Stimulated activated CD4-positive, alpha-beta T cell treated with anti-CD3 and anti-CD28 coated beads, TNF-alpha, amount 100 ng/mL, for 48 hours (primary cell): ENCODE data around the gene DHX16.

Experiments used
- DNase-seq, 3 donors: peaks; one replicate each; pipeline ENCODE4 v3.0.0-alpha.2; 2020; ENCODE audit warnings: low read depth in 3 of 3

DHX16 gene

DNA sequence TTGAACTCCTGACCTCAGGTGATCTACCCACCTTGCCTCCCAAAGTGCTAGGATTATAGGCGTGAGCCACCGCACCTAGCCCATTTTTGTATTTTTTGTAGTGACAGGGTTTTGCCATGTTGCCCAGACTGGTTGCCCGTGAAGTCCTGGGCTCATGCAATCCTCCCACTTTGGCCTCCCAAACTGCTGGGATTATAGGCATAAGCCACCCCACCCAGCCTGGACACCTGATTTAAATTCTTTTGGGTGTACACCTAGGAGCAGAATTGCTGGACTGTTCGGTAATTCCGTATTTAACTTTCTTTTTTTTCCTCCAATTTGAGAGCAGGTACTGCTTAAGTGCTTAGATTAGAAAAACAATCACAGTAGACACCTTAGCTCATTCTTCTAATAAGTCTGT lies 23.6 kb upstream of the DHX16 start:
- DNase-seq: no peak

DNA sequence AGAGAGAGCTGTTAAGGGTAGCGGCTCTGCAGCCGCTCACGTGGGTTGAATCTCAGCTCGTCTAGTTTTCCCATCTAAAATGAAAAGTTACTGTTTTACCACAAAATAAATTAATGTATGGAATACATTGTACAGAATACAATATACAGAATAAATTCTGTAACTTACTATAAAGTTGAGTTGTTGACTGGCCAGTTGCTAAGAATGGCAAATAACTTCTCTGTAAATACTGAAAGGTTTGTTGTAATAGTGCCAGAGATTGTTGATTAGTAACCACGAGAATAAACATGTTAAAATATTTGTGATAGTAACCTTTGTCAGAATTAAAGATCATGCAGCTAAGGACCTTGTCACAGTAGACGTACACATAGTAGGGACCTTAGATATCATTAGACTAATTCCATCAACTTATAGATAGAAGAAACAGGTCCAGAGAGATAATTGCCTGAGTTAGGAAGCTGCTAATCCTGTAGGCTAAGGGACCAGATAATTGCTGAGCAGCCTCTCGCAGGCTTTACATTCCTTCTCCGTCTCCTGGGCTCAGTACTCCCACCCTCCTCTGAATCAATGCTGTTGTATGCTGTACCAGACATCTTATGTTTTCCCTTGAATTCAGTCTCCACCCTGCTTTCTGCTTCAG lies 18.5 kb upstream of the DHX16 start:
- no peak for DNase-seq

DNA sequence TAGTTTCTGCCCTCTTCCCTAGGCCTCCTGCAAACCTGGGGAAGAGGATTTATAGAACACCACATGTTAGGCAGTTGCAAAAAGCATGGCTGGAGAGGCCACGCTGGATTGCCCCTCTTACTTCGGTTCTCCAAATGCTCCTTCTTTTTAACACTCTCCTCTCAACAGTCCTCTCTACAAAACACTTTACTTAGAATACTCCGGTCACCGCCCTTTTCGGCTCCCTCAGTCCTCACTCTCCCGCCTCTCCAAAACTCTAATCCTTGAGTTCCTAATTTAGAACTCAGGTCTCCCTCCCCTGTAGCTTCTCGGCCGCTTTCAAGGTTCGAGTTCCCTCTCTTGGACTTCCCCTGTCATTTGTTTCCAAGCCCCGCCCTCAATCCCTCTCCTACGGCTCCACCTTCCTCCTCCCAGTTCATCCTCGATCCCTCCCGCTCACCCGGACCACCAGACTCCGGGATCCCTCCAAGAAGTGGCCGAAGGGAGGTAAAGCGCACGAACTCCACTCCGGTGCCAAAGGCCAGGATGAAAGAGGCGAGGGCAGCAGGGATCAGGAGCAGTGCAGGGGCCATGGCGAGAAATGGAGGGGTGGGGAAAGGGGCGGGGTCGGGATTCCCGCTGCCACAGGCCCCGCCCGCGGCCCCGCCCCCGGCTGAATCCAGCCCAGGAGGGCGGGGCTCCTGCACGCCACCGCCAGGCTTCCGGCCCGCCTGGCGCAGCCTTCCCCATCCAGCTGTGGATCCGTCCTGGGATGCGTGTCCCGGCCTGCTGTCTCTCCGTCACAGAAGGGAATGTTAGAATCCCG lies 17.8 kb upstream of the DHX16 start, which contains the start of gene NRM:
Gene NRM, minus strand, starts transcription at position 582 of the 805 bp plus-strand sequence. Its CDS starts 10 bp downstream, at position 572.
- peak; percentile 52 to 90 (median 64) for DNase-seq

DNA sequence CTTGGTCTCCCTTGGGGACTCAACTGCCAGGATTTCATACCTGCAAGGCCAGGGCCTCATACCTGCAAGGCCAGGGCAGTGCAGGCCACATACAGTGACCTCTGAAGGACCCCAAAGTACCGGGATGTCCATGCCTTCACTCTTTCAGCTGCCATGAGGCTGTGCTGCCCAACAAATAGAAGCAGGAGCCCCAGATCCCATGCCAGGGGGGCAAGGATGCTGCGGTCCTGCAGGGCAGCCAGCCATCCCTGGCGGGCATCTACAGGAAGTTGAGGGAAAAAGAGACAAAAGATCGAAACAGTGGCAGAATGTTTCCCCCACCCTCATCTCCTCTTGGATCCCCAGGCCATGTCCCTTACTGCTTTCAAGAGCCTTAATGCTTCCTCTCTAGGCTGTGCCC lies 17.2 kb upstream of the DHX16 start:
- DNase-seq: no peak

DNA sequence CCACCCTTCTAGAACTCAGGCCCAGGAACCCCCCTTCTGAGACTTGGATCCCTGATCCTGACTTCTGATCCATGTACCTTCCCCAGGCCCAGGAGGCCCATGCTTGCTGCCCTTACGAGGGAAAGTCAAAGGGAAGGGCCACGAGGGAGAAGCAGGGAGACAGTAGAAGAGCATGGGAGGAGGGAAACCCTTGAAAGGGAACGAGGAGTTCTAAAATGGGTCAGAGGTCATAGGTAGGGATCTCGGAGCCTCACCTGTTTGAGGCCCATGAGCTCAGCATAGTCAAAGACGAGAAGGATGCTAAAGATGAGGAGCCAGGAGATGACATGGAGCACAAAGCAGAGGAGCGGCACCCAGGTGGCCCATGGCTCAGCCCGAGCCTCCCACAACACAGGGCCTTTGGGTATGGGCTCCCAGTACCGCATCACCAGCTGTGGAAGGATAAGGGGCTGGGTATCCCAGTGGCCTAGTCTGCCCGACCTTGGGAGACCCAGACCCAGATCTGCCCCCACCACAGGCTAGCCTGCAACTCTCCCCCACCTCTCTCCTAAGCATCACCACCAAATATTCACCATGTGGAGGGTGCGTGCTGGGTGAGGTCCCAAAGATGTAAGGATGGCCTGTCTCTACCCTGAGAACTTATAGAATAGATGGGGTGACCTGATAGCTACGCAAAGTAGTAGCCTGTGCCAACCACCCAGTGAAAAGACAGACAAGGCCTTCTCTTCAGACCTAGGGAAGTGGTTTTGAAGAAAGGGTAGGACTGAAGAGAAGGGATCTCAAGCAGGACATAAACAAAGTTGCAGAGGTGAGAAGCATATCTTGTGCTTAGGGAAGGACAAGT lies 16.4 kb upstream of the DHX16 start:
- no peak for DNase-seq

DNA sequence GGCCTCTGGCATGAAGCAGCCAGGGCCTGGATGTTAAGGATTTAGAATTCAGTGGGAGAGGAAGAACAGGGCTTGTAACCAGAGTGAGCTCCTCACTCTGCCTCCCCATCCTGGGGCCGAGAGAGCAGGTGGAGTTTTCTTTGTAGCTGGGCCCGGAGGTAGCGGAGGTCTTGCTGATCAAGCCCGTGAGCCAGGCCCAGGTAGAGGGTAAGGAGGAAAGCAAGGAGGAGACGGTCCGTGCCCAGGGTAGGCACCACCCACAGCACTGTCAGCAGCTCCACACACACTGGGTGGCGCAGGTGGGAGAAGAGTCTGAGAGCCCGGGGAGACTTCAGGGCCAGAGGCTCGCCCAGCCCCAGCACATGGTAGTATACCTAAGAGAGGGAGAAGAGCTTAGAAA lies 15.8 kb upstream of the DHX16 start:
- no peak for DNase-seq

DNA sequence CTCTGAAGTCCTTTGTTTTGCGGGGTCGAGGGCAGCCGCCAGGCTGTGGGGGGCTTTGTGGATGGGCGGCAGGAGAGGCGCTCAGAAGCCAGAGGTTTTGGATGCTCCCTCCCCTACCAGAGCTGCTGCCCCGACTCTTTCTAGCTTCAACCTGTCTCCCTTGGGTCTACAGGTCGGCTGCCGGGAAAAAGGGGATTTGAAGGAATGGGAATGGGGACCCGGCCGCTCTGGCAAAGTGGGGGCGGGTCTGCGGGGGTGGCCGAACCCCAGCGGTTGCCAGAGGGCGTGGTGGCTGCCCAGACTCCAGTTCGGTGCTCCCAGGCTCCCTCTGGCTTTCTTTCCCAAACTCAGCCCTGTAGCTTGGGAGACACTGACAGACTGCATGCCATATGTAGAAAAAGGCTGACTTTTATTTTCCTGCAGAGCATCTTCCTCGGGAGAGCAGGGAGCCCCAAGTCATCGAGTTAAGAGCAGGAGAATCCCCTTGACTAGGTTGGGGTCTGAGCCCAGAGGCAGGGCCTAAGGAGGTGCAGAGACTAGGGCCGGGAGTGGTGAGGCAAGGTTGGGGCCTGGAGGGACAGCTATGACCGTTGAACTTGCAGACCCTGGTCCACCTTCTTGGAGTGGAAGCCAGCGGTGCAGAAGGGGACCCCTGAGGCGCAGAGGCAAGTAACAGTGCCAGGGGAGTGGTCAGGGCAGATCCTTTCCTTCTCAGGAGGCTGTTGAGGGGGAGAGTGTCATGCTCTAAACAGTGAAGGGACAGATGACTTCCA lies 15.0 kb upstream of the DHX16 start:
- no peak for DNase-seq

DNA sequence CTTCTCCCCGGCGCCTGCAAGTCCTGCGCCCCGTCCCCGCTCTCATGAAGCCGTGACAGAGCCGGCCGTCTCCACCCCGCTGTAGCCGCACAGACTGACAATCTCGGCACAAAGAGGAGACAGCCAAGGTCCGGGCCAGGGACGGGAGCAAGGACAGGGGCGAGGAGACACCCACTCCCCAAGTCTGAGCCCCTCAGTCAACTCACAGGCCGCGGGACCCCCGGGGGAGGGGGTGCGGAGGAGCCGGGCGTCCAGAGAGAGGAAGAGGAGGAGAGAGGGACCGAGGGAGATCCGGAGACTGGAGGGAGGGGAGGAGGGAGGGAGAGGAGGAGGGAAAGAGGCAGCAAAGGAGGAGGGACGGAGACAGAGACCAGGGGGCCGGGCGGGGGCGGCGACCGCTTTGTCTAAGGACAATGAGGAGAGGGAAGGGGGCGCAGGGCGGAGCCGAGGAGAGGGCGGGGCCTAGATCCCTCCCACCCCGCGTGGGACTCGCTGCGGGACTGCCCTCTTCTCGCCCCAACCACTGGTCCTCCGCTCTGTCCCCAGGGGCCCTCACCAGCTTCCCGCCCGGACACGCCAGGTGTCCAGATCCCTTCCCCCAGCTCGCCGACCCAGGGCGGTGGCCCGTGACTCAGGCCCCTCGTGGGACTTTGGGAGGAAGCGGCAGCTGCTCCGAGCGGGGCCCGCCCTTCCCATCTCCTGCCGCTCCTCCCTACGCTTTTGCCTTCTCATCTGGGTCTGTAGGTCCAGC lies 14.3 kb upstream of the DHX16 start:
- peak; percentile 71 to 86 (median 79) for DNase-seq

DNA sequence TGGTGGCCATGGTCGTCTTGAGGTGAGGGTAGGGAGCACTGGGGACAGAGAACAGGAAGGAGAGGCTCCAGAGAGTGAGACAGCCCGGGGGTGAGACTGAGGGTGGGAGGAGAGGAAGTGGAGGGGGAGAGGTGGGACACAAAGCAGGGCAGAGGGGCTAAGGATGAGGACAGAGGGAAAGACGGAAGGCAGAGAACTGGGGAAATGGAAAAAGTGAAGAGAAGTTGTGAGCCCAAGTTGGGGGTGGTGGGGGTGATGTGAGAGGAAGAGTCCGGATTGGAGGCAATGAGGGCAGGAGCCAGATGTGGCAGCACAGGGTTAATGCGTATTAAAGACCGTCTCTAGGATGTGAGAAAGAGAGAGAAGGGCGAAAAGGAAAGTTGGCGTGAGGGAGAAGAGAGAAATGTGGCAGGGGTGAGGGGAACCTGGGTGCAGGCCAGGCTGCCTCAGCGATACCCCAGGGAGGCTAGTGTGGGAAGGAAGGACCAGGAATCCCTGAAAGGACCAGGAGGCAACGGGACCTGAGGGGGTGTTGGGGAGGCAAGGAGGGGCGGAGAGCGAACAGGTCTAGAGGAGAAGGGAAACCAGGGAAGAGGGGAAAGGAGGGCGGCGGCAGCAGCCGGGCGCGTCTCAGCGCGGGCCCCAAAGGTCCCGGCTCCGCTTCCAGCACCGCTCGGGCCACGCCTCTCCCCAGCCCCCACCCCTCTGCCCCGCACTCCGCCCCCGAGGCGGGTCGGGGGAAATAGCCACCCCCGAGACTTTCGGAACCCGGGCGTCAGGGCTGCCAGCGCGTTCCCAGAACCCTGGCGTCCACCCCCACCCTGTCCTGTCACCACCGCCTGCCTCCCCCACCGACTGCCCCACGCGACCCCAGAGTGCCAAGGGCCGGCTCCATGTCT lies 13.5 kb upstream of the DHX16 start, which contains the start of gene PPP1R18:
Gene PPP1R18, minus strand, starts transcription at position 637 of the 899 bp plus-strand sequence. Its CDS starts 627 bp downstream, at position 10.
- peak; percentile 73 to 79 (median 73) for DNase-seq

DNA sequence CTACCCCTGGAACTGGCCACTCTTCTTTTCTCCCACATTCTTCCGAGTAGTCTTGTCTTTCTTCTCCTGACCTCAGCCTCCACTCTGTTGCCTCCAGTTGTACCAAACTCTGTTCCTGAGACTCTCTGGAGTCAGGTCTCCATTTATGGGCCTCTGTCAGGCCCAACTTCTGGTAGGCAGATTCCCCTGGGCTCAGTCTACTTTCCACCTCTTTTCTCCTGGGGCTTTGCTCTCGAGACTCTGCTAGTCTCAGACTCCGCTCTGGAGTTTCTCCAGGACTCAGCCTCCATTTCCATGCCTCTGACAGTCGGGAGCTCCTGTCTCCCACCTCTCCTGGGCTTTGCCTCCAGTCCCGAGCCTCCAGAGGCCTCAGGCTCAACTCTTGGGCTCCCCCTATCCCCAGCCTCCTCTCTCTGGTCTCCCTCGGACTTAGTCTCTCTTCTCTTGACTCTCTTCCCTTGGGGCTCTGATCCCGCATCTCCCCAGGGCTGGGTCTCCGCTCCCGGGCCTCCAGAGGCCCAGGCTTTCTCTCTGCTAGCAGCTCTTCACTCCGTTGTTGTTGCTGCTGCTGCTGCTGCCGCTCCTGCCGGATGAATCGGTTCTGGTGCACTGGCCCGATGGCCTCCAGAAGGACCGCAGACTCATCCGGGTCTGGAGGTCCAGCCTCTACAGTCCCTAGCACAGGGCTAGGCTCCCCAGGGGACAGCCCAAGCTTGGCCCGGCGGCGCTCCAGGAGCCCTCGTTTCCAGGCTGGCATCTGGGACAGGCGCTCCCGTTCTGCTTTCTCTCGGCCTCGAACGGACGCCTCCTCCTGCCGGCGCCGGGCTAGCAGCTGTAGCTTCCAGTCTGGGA lies 12.6 kb upstream of the DHX16 start:
- DNase-seq: no peak

DNA sequence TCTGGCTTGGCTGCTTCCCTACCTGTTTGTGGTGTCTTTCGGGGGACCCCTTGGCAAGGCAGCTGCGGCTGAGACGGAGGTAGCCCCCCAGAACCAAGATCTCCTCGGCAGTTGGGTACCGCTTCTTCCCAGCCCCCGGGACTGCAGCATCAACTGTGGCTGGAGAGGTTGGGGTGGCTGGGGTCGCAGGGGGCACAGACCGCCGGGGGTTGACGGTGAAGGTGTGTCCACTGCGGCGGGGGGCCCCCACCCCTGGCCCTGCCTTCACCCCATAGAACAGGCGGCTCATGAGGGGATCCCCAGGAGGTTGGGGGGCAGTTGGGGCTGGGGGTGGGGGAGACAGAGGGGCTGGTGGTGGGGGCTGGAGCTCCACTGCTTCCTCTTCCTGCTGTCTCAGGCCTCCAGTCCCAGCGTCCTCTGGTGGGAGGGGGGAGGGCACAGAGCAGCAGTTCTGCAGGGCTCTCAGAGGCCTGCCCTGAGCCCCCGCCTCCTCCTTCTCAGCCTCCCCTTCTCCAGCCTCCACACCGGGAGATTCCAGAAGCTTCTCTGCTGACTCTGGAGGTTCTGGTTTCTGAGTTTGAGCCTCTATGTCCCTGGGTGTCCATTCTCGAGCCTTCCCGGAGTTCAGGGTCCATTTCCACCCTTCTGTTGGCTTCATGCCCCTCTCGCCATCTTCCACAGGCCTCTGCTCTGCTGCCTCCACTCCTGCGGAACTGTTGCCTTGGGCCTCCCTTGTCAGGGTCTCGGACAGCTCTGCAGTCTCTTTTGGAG lies 11.8 kb upstream of the DHX16 start:
- peak in 1 of 3 donors; percentile 36 for DNase-seq

DNA sequence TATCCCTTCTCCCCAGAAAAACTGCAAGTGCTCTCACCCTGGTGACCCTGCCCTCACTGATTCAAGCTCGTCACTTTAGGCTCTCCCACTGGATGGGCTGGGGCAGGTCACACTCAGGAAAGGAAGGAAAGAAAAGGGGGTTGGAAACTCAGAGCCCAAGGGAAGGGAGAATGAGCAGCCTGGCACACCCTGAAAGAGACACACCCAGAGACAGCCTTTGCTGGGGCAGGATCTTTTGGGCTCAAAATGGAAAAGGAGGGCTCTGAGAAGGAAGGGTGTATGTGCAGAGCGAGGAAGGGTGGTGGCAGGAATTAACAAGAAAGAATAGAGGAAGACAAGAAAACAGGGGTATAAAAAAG lies 11.2 kb upstream of the DHX16 start:
- no peak for DNase-seq

DNA sequence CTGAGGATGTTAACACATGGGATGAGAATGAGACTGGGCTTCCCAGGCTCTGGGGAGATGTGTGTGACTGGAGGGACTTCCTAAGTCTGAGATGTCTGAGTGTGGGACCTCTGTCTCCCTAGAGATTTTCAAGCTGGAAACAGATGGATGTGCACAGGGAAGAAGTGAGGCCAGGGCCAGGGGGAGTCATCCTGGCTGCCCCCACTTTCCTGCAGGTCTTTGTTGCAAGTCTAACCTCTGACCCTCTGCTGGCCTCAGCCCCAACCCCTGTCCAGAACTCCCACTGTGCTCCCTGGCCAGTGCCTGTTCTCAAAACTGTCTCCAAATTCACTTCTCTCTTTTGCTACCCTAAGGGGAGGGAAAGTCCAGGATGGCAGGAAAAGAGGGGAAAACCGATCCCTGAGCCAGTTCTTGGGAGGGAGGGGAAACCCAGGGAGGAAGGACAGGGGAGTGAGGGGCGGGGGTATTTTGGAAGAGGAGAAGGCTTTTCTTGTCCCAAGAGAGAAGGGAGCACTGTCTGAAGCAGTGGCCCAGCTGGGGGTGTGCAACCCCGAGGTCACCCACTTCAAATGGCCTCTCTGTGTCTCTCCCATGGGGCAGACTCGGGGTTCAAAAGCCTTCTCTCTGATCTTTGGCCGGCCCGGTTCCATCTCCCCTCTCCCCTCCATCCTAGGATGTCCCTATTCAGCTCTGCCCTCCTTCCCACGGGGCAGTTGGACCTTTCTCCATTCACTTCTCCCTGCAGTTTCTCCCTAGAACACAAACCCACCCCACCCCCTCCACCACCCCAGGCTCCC lies 10.6 kb upstream of the DHX16 start:
- DNase-seq: no peak

DNA sequence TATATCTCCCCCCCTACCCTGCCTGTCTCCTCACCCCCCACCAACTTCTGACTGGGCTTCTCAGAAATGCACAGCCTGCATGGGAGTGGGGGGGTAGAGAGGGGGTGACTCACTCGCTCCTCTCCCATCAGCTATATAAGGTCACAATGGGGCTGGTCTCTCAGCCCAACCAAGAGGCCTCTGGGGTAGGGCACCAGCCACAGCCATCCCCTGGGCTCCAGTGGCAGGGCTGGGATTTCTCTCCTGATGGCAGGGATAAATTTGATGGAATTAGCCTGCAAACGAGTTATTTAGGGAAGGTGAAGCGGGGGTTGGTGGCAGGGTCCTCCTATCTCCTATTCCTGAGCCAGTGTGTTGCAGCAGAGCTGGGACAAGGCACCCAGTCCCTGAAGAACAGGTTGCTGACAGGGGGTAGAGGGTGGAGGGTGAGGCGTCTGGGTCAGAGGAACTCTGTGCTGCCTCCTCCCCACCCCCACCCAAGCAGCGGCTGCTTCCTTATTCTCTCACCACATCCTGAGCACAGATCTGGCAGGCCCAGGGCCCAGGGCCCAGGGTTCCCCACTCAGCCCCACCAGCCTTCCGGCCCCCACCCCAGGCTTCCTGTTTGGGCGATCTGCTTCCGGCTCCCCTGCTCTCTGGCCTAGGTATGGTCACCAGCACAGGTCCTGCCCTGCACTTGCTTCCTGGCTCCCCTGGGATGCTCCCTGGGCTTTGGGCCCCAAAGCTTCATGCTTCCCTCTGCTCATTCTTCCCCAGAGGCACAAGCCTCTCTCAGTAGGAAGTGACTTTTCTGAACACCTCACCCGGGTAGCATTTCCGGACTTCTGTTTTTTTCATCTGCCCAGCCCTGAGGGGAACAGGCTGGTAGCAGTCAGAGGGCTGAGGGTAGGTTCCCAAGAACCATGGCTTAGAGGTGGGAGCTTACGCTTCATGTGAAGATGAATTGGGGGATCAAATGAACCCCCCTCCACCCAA lies 9.6 kb upstream of the DHX16 start:
- peak; percentile 63 to 82 (median 81) for DNase-seq

DNA sequence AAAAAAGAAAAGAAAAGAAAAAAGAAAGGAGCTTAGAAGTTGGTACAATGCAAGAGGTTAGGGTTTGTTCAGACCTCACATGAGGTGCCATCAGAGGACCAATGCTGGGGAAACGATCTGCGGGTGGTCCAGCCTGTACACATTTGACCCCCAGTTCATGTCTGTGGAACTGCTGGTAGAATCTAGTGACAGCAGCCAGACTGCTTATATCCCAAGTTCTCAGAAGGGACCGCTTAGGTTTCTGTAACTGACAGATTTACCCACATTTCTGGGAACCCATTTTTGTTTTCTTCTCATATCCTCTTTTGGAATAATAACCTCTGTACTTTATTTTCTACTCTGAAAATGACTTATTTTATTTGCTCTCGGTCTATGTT lies 8.9 kb upstream of the DHX16 start:
- DNase-seq: no peak
